Endothelial cell of umbilical vein (primary cell): ENCODE data around the gene FTSJ1. TPM values are rescaled to one million over a fixed set of nuclear protein-coding genes. Genes with fewer than 3 reads are reported as not detected.

ENCODE experiments used
- BruUV-seq: library from RNA; stranded (reverse); fragments of 400-500 nt; replicated peaks from 2 replicates; lab custom pipeline; 2021; lab: Mats Ljungman, UMichigan
- CTCF ChIA-PET: fragments of 300-600, 350-600 bp; sonication (Branson Sonifier 250); formaldehyde crosslinking; loops from one replicate; lab custom pipeline; 2021; ENCODE audit warnings: antibody characterized with exemption, inconsistent platforms; lab: Charles Lee
- POLR2A ChIA-PET: fragments of 300-600, 350-600 bp; sonication (Branson Sonifier 250); formaldehyde crosslinking; loops from one replicate; lab custom pipeline; 2021; ENCODE audit warnings: antibody characterized with exemption, inconsistent platforms; lab: Charles Lee
- DNase-seq: peaks from one replicate; pipeline ENCODE4 v3.0.0-alpha.2; 2011; ENCODE audit warnings: low read depth, low spot score
- FAIRE-seq: peaks from 2 replicates; lab custom pipeline; 2011; peaks lifted over from hg19 to GRCh38; lab: Jason Lieb, UNC
- H2AFZ ChIP-seq: 2 replicates; pipeline ENCODE4 v1.6.0; 2012; ENCODE audit warnings: low read depth, low read length, control low read depth, inconsistent platforms
- H3K27ac ChIP-seq: 2 replicates; pipeline ENCODE4 v1.5.1; 2011; ENCODE audit warnings: low read depth, mild to moderate bottlenecking, control low read depth, low read length, moderate library complexity; ENCODE audit not compliant: insufficient read depth
- H3K27me3 ChIP-seq, 2 experiments: 2 replicates each; pipeline versions ENCODE4 v1.6.0 to v1.6.1; 2011; ENCODE audit warnings: low read length in 2 of 2, mixed read lengths in 1 of 2; ENCODE audit not compliant: control insufficient read depth in 2 of 2, insufficient read depth in 2 of 2
- H3K36me3 ChIP-seq, 2 experiments: 2 replicates in 1 of 2; 3 replicates in 1 of 2; pipeline ENCODE4 v1.5.1; 2011; ENCODE audit warnings: low read length in 2 of 2, mild to moderate bottlenecking in 1 of 2, moderate library complexity in 1 of 2; ENCODE audit not compliant: control insufficient read depth in 2 of 2, insufficient read depth in 2 of 2; ENCODE audit errors: extremely low read depth in 1 of 2
- H3K4me1 ChIP-seq: 3 replicates; pipeline ENCODE4 v1.5.1; 2011; ENCODE audit warnings: mild to moderate bottlenecking, low read length; ENCODE audit not compliant: control insufficient read depth, insufficient read depth; ENCODE audit errors: extremely low read depth
- H3K4me2 ChIP-seq: 2 replicates; pipeline ENCODE4 v1.6.1; 2011; ENCODE audit warnings: low read length, control low read depth, mixed read lengths; ENCODE audit not compliant: insufficient read depth
- H3K4me3 ChIP-seq, 3 experiments: fragments of 200-600 bp in 1 of 3; sonication (generic), shearing (Covaris generic) in 1 of 3; replicated peaks in 1 of 3; 2 replicates each; pipeline ENCODE4 v1.5.1; 2011 to 2016; ENCODE audit warnings: control low read depth in 3 of 3, low read length in 3 of 3, mild to moderate bottlenecking in 2 of 3, inconsistent platforms in 1 of 3, low read depth in 1 of 3, moderate library complexity in 1 of 3; ENCODE audit not compliant: insufficient read depth in 1 of 3
- H3K79me2 ChIP-seq: 2 replicates; pipeline ENCODE4 v1.6.0; 2012; ENCODE audit warnings: low read length, inconsistent platforms; ENCODE audit not compliant: control insufficient read depth, insufficient read depth
- H3K9ac ChIP-seq: replicated peaks from 2 replicates; pipeline ENCODE3; 2011; ENCODE audit warnings: low read length, control low read depth; ENCODE audit not compliant: insufficient read depth; ENCODE audit errors: extremely low read depth
- H3K9me1 ChIP-seq: replicated peaks from 3 replicates; pipeline ENCODE4 v1.6.0; 2011; ENCODE audit warnings: mild to moderate bottlenecking, low read length; ENCODE audit not compliant: control insufficient read depth, insufficient read depth; ENCODE audit errors: extremely low read depth
- H3K9me3 ChIP-seq: replicated peaks from 2 replicates; pipeline ENCODE4 v1.5.1; 2012; ENCODE audit warnings: low read length, inconsistent platforms; ENCODE audit not compliant: control insufficient read depth, insufficient read depth
- H4K20me1 ChIP-seq: replicated peaks from 2 replicates; pipeline ENCODE3; 2011; ENCODE audit warnings: mild to moderate bottlenecking, low read length; ENCODE audit not compliant: control insufficient read depth, insufficient read depth; ENCODE audit errors: extremely low read depth
- EZH2 ChIP-seq: IDR thresholded peaks from 2 replicates; pipeline ENCODE4 v1.6.1; 2012; ENCODE audit warnings: borderline replicate concordance, low read depth, mild to moderate bottlenecking, moderate library complexity, low read length, inconsistent platforms; ENCODE audit not compliant: severe bottlenecking
- FOS ChIP-seq: IDR thresholded peaks from 2 replicates; pipeline ENCODE4 v1.6.1; 2011; ENCODE audit warnings: mild to moderate bottlenecking, low read length, moderate library complexity, borderline replicate concordance; ENCODE audit not compliant: insufficient read depth
- GATA2 ChIP-seq: IDR thresholded peaks from 2 replicates; pipeline ENCODE4 v1.7.0; 2011; ENCODE audit warnings: low read depth, mild to moderate bottlenecking, moderate library complexity, mixed read lengths, low read length; ENCODE audit not compliant: insufficient read length, insufficient read depth
- JUN ChIP-seq: IDR thresholded peaks from 2 replicates; pipeline ENCODE4 v1.6.1; 2011; ENCODE audit warnings: borderline replicate concordance, low read depth; ENCODE audit not compliant: insufficient read length, insufficient read depth
- MYC ChIP-seq: IDR thresholded peaks from one replicate; pipeline ENCODE4 v1.6.1; 2011; ENCODE audit warnings: mild to moderate bottlenecking, low read depth, low read length
- POLR2A ChIP-seq: IDR thresholded peaks from 2 replicates; pipeline ENCODE4 v1.6.1; 2012; ENCODE audit warnings: low read depth, mild to moderate bottlenecking, control low read depth, low read length
- POLR2AphosphoS5 ChIP-seq: IDR thresholded peaks from 2 replicates; pipeline ENCODE4 v1.6.1; 2012; ENCODE audit warnings: low read depth, mild to moderate bottlenecking, control low read depth, low read length, moderate library complexity; ENCODE audit not compliant: insufficient read depth
- dilution Hi-C: fragments of 300-500 bp; cut with MboI; formaldehyde crosslinking; loops from one replicate; pipeline ENCODE4 v1.15.0; 2019; ENCODE audit warnings: low sequenced_read_pairs; ENCODE audit not compliant: extremely low pct_ligation_motif_present
- intact Hi-C: fragments of 100-400 bp; cut with micrococcal nuclease; formaldehyde crosslinking; loops from one replicate; pipeline ENCODE4 v1.10.0; 2022
- polyA plus RNA-seq, 4 experiments: library from polyadenylated mRNA; depleted of rRNA in 3 of 4; stranded (reverse) in 3 of 4; unstranded in 1 of 4; fragments of >200 nt; gene quantifications; 2 replicates each; pipeline versions ENCODE4 v1.2.1 to v1.2.3, GENCODE V29; 2011 to 2012; ENCODE audit warnings: missing spikeins in 1 of 4
- total RNA-seq: library from RNA; stranded (reverse); gene quantifications from 2 replicates; pipeline ENCODE4 v1.2.3, GENCODE V29; 2021
- TF ChIP-seq, protein P1 (sequence below), 2 donors: IDR thresholded peaks; 1 replicate in 1 of 2; 2 replicates in 1 of 2; pipeline ENCODE4 v1.5.1; 2011; ENCODE audit warnings: low read length in 2 of 2, mild to moderate bottlenecking in 2 of 2, moderate library complexity in 2 of 2, control low read depth in 1 of 2, inconsistent platforms in 1 of 2, low read depth in 1 of 2; ENCODE audit not compliant: insufficient read depth in 1 of 2; ENCODE audit errors: extremely low read depth in 1 of 2
- TF ChIP-seq, protein P2 (sequence below): IDR thresholded peaks from 2 replicates; pipeline ENCODE4 v1.6.1; 2011; ENCODE audit not compliant: insufficient read depth, insufficient read length

FTSJ1 gene
- total and polyA plus RNA-seq, 2 donors (not counting 3 experiments of a cell fraction or from before 2014, with no cell fraction given): 59.9 to 63.9 TPM

DNA sequence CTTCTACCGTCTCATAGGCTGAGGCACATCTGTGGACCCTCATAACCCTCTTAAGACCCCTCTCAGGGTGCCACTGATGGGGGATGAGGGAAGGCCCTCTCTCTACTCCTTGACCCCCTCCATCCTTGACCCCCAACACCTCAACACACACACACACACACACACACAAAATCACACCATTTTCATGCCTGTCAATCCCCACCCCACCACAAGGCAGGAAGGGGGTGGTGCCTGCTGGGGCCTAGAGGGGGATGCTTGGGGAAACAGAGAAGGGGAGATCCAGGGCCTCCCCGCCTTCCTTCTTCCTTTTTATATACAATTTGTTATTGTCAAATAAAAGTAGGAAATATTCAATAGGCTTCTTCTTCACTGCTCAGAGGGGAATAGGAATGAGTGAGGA is 44.5 kb downstream of the FTSJ1 start:
- H2AFZ ChIP-seq: no peak overlapping the region
- intact Hi-C loops: loop anchor here (5.0 kb wide), 2 partner anchors 43 to 72 kb away; partner anchors contain the start of gene FTSJ1

DNA sequence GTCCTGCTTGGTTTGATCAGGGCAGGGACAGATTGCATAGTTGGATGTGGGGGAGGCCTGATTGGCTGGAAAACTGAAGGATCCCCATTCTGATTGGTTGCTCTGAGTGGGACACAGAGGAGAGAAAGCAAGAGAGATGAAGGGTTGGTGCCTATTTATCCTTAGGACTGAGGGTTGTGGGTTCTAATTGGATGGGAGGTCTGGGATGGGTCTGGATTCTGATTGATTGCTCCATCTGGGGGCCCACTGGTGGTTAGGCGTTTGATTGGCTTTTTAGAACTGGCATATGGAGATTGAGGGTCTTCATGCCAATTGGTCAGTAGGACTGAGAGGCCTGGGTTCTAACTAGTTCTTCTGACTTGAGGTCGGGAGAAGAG is 45.0 kb downstream of the FTSJ1 start:
- H3K9ac ChIP-seq: no peak overlapping the region
- H4K20me1 ChIP-seq: no peaks in the 10 kb centered on the region
- POLR2A ChIA-PET: no interaction called here
- H3K79me2 ChIP-seq: peaks cover 13% of the 10 kb centered on the region
- peak; percentile 35 for FAIRE-seq
- no TSS peak for BruUV-seq
- TF ChIP-seq EZH2: no peak
- no peak for TF ChIP-seq POLR2AphosphoS5
- TF ChIP-seq FOS: no peak
- TF ChIP-seq JUN: no peak
- TF ChIP-seq, protein P1, sequence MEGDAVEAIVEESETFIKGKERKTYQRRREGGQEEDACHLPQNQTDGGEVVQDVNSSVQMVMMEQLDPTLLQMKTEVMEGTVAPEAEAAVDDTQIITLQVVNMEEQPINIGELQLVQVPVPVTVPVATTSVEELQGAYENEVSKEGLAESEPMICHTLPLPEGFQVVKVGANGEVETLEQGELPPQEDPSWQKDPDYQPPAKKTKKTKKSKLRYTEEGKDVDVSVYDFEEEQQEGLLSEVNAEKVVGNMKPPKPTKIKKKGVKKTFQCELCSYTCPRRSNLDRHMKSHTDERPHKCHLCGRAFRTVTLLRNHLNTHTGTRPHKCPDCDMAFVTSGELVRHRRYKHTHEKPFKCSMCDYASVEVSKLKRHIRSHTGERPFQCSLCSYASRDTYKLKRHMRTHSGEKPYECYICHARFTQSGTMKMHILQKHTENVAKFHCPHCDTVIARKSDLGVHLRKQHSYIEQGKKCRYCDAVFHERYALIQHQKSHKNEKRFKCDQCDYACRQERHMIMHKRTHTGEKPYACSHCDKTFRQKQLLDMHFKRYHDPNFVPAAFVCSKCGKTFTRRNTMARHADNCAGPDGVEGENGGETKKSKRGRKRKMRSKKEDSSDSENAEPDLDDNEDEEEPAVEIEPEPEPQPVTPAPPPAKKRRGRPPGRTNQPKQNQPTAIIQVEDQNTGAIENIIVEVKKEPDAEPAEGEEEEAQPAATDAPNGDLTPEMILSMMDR (IDR thresholded peaks at IDR 0.05; ENCODE audit: extremely low read depth in 1 of 2, insufficient read depth in 1 of 2, low read depth in 1 of 2, low read length in 2 of 2): no peak
- no peak for TF ChIP-seq MYC
- TF ChIP-seq, protein P2, sequence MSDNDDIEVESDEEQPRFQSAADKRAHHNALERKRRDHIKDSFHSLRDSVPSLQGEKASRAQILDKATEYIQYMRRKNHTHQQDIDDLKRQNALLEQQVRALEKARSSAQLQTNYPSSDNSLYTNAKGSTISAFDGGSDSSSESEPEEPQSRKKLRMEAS: no peak
- no peak for TF ChIP-seq POLR2A
- no peak for TF ChIP-seq GATA2
- no peaks in the 10 kb centered on the region for H3K9me1 ChIP-seq
- dilution Hi-C loops (no loop called here), intact Hi-C loops (loop anchor here (5.0 kb wide), 2 partner anchors 44 to 71 kb away; partner anchors contain the start of gene FTSJ1)
- H3K4me3 ChIP-seq: peak overlapping the region in 2 of 3 experiments; percentile 65 to 66
- no peaks in the 10 kb centered on the region for H3K36me3 ChIP-seq
- no peaks in the 10 kb centered on the region for H3K9me3 ChIP-seq
- H3K4me1 ChIP-seq: peaks cover 2% of the 10 kb centered on the region
- no peaks in the 10 kb centered on the region for H3K27me3 ChIP-seq
- H3K27ac ChIP-seq: no peak overlapping the region
- CTCF ChIA-PET: no interaction called here
- H3K4me2 ChIP-seq: peak overlapping the region; percentile 69
- DNase-seq: no peak
- peak overlapping the region; percentile 74 for H2AFZ ChIP-seq

More for the DNA sequence above, 44.5 kb downstream of the FTSJ1 start:
- POLR2A ChIA-PET: no interaction called here
- no peaks in the 10 kb centered on the region for H4K20me1 ChIP-seq
- no peak for FAIRE-seq
- no peaks in the 10 kb centered on the region for H3K9me1 ChIP-seq
- no peak overlapping the region for H3K9ac ChIP-seq
- no peaks in the 10 kb centered on the region for H3K36me3 ChIP-seq
- no peaks in the 10 kb centered on the region for H3K9me3 ChIP-seq
- no peak overlapping the region for H3K4me3 ChIP-seq
- dilution Hi-C loops: no loop called here
- CTCF ChIA-PET: no interaction called here
- no peaks in the 10 kb centered on the region for H3K27me3 ChIP-seq
- H3K27ac ChIP-seq: no peak overlapping the region
- BruUV-seq: no TSS peak
- H3K79me2 ChIP-seq: peaks cover 13% of the 10 kb centered on the region
- no peak overlapping the region for H3K4me2 ChIP-seq
- peaks cover 2% of the 10 kb centered on the region for H3K4me1 ChIP-seq
- no peak for TF ChIP-seq MYC
- no peak for TF ChIP-seq POLR2A
- no peak for DNase-seq
